GM19468 (cell line): Measurements from ENCODE around the gene HSPA12A.

Experiments used
- ATAC-seq: cut with Tn5 transposase; IDR thresholded peaks from one replicate; pipeline ENCODE4 v1.9.1; 2021; ENCODE audit warnings: mild to moderate bottlenecking, moderate library complexity, moderate number of reproducible peaks; ENCODE audit not compliant: unreplicated experiment; ENCODE audit errors: extremely low read depth

Gene HSPA12A

GRCh38 chr10:116744163-116744753 is 1.9 kb upstream of the HSPA12A start:
- ATAC-seq = no peak

DNA sequence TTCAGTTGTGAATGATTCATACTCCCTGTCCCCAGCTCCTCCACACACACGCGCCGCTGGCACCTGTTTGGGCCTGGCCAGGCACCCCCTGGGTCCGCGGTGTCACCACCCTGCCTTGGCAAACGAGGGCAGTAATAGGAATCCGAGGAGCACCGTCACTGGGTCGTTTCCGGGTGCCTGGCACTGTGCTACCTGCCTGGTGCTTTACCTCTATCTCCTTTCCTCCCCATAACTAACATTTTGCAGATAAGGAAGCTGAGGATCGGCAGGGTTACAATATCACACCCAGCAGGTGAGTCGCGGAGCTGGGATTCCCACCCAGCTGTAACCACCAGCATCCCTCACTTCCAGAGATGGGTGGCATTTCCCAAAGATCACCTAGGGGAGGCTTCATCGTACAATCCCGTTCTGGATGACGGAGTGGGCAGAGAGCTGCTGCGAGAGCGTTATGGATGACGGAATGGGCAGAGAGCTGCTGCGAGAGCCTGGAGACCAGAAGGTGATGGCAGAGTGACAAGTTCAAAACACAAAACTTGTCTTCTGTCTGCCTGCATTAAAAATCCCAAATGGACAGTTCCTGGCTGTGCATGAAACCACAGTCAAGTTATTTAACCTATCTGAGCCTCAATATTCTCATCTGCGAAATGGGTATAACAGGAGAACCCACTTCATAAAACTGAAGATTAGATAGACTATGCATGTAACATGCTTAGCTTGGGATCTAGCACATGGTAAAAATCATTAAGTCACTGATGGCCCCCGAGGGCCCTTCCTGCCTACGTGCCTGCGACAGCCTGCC is 1.1 kb upstream of the HSPA12A start:
- ATAC-seq = no peak

- ATAC-seq = no peak
Observed at GRCh38 chr10:116741391-116742351, 695 bp downstream of the HSPA12A start.

- ATAC-seq = no peak
Observed at GRCh38 chr10:116740971-116741370, 1.4 kb downstream of the HSPA12A start.

DNA sequence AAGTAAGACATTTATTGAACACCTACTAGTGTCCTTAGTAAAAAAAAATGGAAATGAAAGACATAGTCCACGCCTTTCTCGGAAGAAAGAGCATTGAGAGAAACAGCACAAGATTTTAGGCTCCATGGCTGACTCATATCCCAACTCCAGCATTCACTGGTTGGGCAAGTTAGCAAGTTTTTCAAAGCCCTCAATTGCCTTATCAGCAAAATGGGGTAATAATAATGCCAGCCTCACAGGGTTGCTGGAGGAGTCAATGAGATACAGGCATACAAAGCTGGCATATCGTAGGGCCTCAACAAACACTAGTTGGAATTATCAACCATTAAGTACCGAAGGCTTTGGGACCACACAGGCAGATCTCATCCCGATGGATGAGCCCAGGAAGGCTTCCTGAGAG is 4.0 kb downstream of the HSPA12A start:
- no peak for ATAC-seq

DNA sequence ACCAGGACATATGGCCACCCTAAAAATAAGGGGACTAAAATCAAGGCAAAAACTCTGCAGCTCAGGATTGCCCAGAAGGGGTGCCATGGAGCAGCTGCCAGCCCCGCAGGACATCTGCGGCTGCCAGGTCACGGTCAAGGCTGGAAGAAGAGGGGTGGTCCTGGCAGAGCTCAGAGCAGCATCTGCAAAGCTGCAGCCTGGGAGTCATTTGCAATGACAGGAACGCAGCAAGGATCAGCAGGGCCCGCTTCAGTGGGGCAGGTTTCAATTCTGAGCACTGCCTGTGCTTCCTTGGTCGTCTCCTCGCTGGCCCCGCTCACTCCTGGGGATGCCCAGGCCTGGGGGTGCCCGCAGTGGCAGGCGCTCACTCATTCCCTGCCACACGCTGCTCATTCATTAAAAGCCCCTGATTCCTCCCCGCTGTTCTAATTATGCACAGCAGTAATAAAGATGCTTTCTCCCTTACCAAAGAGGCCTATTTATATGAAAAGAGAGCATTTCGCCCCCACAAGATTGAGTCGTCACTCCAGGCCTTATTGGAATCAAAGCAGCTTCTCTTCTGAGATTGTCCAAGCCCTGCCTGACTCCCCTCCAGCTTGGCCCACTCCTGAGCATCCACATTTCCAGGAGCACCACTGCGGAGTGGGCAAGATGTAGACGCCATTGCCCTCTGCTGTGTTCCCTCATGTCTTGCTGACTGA is 4.6 kb downstream of the HSPA12A start:
- ATAC-seq = no peak

DNA sequence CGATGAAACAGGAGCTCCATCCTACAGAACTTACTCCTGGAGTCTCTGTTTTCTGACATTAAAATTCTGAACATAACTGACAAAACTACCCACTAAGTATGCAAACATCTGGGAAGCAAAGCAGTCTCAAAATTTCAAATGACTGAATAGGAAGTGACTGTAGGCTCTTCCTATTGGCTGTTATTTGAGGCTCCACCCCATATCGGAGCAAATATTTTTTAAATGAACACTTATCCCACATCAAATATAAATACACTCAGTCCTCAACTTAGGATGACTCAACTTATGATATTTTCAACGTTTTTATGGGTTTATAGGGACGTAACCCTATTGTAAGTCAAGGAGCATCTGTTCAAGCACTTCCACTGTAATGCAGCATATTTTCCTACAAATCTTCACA is 8.8 kb downstream of the HSPA12A start:
- no peak for ATAC-seq

DNA sequence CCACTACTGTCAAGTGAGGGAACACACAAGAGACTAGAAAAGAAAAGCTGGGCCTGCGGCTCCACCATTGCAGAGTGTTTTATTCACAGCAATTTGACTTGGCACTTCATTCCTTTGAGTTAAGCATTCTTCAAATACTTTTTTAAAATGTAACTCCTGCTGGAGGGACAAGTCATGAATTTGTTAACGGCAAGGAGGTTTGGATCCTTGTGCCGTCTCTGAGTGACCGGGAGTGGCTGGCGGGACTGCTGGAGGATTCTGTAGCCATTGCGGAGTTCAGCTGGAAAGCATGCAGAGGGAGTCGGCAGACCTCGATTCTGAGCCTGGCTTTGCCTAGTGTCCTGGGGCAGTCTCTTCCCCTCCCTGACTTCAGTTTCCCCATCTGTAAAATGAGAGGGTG is 9.8 kb downstream of the HSPA12A start:
- ATAC-seq = no peak

DNA sequence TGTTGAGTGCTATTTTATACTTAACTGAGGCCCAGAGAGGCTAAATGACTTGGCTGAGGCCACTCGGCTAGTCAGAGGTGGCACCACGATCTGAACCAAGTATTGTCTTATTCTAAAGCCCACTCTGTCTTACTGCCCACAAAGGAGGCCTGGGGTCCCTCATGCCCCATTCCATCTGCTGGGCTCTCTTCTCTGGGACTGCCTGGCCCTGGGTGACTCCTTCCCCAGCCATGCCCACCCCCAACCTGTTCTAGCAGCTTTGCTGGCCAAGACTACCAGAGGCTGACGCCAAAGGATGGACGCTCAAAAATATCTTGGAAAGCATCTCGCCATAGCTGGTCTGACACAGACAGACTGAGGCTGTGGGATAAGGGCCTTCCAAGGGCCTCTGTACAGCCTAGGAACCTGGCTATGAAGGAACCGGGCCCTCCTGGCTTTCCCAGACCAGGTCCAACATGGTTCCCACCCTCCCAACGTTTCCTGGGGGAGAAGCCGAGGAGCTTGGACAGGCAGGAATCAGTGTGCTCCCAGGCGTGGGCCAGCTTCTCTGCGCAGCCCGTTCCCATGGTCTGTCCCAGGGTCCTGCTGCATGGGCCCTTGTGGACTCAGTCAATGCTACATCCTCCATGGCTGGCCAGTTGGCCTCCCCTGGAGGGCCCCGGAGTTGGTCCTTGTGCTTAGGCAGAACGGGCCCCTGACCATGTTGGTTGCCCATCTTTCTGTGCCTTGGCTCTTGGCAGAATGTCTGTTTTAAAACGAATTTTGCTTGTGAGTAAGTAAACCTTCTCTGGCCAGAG is 11.7 kb downstream of the HSPA12A start:
- ATAC-seq = no peak

GRCh38 chr10:116729243-116729642 is 13.1 kb downstream of the HSPA12A start:
- ATAC-seq = no peak

- ATAC-seq = no peak
Observed at GRCh38 chr10:116728526-116729096, 13.8 kb downstream of the HSPA12A start.

GRCh38 chr10:116723428-116724281 is 18.7 kb downstream of the HSPA12A start:
- ATAC-seq = no peak

DNA sequence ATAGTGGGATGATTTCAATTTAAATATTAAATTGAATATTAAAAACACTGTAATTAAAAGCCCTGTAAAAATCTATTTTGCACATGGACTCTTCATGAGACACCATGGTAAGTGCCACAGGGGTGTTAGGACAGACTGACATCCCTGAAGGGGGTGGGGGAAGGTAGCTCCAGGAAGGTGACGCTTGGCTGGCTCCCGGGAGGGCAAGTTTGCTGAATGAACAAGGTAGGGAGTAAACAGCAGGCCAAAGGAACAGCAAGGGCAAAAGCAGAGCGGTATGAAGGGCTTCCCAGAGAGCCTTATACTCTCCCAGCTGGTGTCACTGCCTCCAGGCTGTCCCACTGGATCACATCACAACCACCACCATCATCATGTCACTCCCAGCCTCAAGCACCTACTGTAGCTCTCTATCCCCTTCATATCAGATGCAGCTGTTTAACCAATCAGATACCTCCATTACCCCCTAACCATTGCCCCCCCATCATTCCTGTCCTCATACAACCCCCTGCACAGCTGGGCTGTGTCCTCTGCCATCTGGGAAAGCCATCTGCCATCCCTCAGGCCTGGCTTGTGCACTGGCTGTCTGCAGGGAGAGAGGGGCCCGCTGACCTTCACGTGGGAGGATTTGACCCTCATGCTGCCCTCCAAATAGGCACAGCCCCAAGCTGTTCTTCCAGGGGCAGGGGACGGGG is 19.5 kb downstream of the HSPA12A start:
- ATAC-seq = no peak

DNA sequence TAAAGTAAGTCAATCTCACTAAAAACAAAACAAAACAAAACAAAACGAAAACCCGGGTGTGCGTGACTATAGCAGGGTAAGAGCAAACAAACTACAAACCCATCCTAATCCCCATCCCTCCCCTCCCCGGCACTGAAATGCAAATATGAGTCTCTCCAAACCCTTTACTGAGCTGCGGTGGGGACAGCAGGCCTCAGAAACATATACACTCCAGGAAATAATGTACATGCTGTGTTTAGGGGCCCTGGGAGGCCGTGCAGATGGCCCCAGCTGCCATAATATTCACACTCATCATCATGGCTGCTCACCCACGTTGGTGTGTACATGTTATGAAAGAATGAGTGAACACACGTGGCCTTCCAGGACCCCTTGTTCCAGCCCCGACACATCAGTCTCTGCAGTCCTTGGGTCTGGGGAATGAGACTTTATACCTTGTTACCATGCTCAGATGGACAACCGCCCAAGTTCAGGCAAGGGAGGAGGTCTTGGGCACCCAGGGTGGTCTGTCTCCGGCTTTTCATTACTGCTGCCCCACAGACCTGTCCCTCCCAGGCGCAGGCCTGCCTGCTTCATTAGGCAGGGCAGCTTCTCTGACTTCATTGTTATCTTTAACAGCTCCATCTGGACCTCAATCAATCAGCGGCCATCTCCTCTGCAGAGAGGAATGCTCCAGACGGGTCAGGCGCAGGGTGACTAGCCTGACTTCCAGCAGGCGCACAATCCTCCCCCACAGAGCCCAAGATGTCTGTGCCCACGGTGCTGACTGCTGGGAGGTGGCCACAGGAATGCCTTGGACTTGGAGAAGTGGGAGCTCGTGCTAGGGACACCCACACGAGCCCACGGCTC is 20.6 kb downstream of the HSPA12A start:
- ATAC-seq = no peak

GRCh38 chr10:116720668-116721546 is 21.5 kb downstream of the HSPA12A start:
- ATAC-seq = no peak

DNA sequence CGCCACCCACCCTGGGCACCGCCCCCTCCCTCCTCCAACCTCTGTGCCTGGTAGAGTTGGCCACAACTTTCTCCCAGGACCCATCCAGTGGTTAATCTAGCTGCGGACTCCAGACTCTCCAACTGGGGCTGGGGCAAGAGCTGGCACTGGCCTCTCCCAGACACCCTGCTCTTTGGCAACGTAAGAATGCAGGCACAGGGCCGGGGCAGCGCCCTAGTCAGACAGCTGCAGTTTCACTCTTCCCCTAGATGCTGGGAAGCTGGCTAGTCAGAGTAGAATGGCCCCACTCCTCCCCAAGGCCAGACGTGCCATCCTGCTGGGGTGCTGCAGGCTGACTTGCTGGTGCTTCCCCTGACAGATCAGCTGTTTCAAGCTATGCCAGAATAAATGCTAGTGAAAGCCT is 22.1 kb downstream of the HSPA12A start:
- ATAC-seq = no peak
